GM04503 (cell line): Measurements from ENCODE around the gene TPPP.
"Not testable (repeated sequence)": the region's sequence is repeated elsewhere in the genome, so short reads cannot be mapped to it uniquely, and the experiment has no call there.

Source experiments
- DNase-seq: peaks from one replicate; pipeline ENCODE4 v3.0.0-alpha.2; 2012; ENCODE audit warnings: low read depth

Gene TPPP

DNA sequence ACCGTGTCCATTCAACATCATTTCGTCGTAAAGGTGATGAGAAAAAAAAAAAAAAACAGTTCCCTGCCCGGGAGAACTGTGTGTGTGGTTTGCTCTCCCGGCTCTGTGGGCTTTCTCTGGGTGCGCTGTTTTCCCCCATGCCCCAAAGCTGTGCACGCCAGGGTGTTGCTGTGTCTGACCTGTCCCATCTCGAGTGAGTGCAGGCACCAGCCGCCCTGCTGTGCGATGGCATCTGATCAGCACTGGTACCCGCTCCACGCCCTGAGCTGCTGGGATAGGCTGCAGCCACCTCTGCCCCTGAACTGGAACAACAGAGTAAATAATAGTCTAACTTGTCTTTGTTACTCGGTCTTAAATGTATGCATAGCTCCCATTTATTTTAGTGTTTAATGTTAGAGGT lies 47.7 kb downstream of the TPPP start:
- DNase-seq: no peak

DNA sequence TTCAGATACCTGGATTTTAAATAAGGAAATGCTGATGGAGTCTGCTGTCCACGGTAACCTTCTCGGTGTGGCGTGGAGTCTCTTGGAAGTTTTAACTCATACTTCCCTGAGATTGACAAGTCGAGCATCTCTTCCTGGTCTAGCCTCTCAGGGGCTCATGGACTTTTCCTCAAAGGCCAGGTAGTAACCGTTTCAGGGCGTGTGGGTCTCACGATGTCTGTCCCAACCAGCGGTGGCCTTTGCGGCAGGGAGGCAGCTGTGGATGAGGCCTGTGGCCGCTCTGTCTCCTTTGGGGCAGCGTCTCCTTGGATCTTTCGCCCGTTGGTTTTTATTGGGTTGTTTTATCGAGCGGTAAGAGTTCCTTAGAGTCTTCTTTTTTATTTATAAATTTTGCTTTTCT lies 48.2 kb downstream of the TPPP start:
- DNase-seq: no peak

GRCh38 chr5:644509-644908 lies 48.6 kb downstream of the TPPP start:
- DNase-seq: no peak

GRCh38 chr5:643811-644271 lies 49.3 kb downstream of the TPPP start:
- DNase-seq: no peak

GRCh38 chr5:643351-643801 lies 49.8 kb downstream of the TPPP start:
- no peak for DNase-seq

- no peak for DNase-seq
These were observed 50.7 kb downstream of the TPPP start for GRCh38 chr5:642481-642880.

DNA sequence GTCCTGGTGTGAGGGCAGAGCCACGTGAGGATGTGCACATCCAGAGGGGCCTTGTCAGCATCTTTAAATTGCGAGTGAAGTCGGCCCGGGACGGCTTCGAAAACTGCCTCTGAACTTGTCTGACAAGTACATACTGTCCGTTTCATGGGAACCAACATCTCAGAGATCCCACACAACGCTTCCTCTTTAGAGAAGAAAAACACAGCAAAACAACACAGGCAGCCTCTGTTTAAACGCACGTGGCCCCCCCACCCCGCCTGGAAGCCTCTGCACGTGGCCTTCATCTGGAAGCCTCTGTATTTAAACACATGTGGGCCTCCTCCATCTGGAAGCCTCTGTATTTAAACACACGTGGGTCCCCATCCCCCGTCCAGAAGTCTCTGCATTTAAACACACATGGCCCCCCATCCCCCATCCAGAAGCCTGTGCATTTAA lies 51.8 kb downstream of the TPPP start:
- DNase-seq: no peak

GRCh38 chr5:640461-641330 lies 52.5 kb downstream of the TPPP start:
- no peak for DNase-seq

GRCh38 chr5:639584-640213 lies 53.5 kb downstream of the TPPP start:
- no peak for DNase-seq

DNA sequence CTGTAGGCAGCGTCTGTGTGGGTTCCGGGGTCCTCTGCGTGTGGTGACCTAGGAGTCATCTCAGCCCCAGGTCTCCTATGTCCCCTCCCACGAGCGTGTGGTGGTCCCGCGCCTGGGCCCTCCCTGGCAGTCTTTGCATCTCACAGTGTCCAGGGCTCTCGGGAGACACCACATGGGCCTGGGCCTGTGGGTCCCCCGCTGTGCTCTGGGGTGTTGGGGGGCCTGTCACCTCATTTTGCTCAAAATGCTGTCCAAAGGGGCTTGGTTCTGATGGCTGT lies 54.0 kb downstream of the TPPP start:
- DNase-seq: no peak

- DNase-seq: no peak
These were observed 54.5 kb downstream of the TPPP start for GRCh38 chr5:638501-639252.

- DNase-seq: no peak
These were observed 55.3 kb downstream of the TPPP start for GRCh38 chr5:637581-638450.

GRCh38 chr5:636951-637350 lies 56.2 kb downstream of the TPPP start:
- no peak for DNase-seq

- no peak for DNase-seq
These were observed 57.7 kb downstream of the TPPP start for GRCh38 chr5:635306-636055.

GRCh38 chr5:634191-634590 lies 59.0 kb downstream of the TPPP start:
- DNase-seq: no peak

- no peak for DNase-seq
These were observed 59.6 kb downstream of the TPPP start for GRCh38 chr5:633501-633955.

DNA sequence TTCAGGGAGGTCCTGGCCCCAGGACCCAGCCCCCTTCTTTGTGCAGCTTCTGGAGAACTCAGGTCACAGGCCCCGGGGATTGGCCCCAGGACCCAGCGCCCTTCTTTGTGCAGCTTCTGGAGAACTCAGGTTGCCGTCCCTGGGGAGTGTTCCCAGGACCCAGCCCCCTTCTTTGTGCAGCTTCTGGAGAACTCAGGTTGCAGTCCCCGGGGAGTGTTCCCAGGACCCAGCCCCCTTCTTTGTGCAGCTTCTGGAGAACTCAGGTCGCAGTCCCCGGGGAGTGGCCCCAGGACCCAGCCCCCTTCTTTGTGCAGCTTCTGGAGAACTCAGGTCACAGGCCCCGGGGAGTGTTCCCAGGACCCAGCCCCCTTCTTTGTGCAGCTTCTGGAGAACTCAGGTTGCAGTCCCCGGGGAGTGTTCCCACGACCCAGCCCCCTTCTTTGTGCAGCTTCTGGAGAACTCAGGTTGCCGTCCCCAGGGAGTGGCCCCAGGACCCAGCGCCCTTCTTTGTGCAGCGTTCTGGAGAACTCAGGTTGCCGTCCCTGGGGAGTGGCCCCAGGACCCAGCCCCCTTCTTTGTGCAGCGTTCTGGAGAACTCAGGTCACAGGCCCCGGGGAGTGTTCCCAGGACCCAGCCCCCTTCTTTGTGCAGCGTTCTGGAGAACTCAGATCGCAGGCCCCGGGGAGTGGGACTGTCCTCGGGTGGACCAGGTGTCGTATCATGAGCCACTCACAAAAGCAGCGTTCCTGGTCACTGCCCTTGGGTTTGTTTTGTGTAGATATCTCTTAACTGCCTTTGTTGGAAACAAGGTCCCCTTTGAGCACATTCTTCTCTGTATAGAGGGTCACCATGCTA lies 64.6 kb downstream of the TPPP start:
- DNase-seq: not testable (repeated sequence)

- no peak for DNase-seq
These were observed 65.3 kb downstream of the TPPP start for GRCh38 chr5:627840-628239.

DNA sequence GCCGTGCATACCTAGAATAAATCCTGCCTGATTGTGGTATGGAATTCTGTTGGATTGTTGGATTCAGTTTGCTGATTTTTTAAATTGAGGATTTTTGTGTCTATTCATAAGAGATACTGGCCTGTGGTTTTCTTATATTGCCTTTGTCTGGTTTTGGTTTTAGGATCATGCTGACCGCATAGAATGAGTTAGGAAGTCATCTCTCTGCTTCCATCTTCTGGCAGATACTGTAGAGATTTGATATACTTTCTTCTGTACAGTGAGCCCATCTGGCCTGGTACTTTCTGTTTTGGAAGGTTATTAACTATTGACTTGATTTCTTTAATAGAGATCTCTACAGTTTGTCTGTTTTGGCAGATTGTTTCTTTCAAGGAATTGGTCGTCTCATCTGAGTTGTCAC lies 66.3 kb downstream of the TPPP start:
- no peak for DNase-seq

- DNase-seq: no peak
These were observed 67.6 kb downstream of the TPPP start for GRCh38 chr5:625516-625915.
